Activated CD8-positive, alpha-beta memory T cell treated with anti-CD3 and anti-CD28 coated beads, Interleukin-2, amount 50 U/mL, for 1 hour (primary cell): ENCODE measurements around the gene SUPT20H.

Experiments used
- DNase-seq: peaks from one replicate; pipeline ENCODE4 v3.0.0-alpha.2; 2020; ENCODE audit errors: extremely low read depth

The SUPT20H gene

GRCh38 chr13:37058910-37059847, at the start of gene SUPT20H:
Gene SUPT20H (minus strand): TSS chr13:37059688. CDS start chr13:37051490, 8,198 bp downstream.
- DNase-seq = peak; percentile 81

GRCh38 chr13:37109051-37109678, 49.7 kb upstream of the SUPT20H start:
- DNase-seq = no peak

- DNase-seq = no peak
Observed at GRCh38 chr13:37107868-37108267, 48.4 kb upstream of the SUPT20H start.

- no peak for DNase-seq
Observed at GRCh38 chr13:37107456-37107855, 48.0 kb upstream of the SUPT20H start.

DNA sequence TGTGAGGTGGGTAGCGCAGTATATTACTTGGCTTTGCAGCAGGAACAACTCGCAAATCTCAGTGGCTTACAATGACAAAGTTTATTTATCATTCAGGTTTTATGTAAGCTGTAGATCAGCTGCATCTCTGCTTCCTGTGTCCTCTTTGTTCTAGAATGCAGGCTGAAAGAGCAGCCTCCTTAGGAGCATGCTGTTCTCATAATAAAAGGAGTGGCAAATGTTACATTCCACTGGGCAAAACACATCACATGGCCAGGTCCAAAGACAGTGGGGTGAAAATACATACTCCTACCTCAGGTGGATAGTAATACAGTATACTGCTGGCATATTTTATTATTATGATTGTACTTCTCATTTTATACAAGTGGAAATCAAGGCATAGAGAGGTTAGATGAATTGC, 47.2 kb upstream of the SUPT20H start:
- DNase-seq = no peak

GRCh38 chr13:37105251-37105714, 45.8 kb upstream of the SUPT20H start, which contains the start of gene CSNK1A1L:
Gene CSNK1A1L (minus strand): TSS chr13:37105664. CDS start chr13:37105256, 408 bp downstream.
- no peak for DNase-seq

DNA sequence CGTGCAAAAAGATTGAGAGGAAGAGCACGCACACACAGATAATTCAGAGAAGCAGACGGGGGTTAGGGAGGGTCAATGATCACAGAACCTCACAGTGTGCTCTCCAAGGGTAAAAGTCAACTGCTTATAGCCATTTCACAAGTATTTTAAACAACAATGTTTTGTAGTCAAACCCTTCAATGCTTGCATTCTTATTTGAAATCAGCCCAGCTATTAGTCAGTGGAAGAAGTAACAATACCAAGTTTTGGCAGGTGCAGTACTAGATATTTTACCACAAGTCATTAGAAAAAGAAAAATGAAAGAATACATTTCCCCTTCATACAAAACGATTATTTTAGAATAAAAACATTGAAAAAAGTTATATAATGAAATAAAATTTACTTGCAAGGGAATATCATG, 43.4 kb upstream of the SUPT20H start:
- DNase-seq = no peak

DNA sequence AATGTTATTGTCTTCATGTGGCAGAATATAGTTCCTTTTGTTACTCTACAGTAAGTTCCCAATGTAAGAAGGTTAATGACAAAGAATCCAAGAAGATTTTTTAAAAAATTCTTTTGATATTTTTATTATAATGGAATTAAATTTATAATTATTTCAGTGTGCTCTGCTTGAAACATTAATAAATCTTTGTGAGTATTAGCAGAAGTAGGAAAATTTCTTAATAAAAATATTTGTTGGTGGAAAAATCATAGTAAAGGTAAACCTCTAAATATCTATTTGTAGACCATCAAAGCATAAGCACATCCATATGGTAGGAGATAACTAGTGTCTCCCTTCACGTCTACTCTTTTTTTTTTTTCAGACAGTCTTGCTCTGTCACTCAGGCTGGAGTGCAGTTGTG, 41.7 kb upstream of the SUPT20H start:
- no peak for DNase-seq

GRCh38 chr13:37100731-37101130, 41.2 kb upstream of the SUPT20H start:
- DNase-seq = no peak

DNA sequence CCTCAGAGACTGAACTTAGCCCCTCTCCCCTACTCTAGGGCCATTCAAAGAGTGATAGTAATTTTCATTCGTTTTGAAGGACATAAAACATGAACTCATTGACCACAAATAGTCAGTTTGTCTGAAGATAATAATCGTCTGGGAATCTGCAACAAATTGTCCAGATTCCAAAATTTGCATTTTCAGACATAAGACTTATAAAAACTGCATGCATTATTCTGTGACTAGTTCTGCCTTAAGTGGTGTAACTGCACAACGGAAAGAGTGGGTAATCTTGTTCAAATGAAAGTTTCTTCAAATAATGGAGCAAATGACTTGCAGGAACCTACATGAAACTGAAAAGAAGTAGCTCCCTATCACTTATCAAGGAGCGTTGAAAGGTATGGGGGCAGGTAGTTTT, 37.6 kb upstream of the SUPT20H start:
- DNase-seq = no peak

- no peak for DNase-seq
Observed at GRCh38 chr13:37094840-37095239, 35.4 kb upstream of the SUPT20H start.

DNA sequence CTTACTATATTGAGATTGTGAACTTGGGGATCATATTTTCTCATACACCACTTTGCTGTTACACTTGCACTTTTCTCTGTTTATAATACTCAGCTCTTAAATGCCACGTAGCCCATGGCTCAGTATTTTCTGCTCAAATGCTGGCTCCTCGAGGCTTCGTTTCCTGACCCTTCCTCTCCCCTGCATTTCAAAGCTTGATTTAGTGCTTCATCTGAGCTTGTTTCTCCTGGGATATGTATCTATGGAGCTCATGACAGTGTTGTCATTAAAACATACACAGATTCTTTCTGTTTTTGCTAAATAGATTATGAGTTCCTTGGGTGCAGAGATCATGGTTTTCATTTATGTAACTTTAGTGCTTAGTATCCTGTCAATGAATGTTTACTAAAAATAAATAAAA, 34.6 kb upstream of the SUPT20H start:
- no peak for DNase-seq

GRCh38 chr13:37091835-37092234, 32.3 kb upstream of the SUPT20H start:
- DNase-seq = no peak

- DNase-seq = no peak
Observed at GRCh38 chr13:37090912-37091311, 31.4 kb upstream of the SUPT20H start.

- DNase-seq = no peak
Observed at GRCh38 chr13:37089495-37089894, 30.0 kb upstream of the SUPT20H start.

GRCh38 chr13:37087486-37087885, 28.0 kb upstream of the SUPT20H start:
- DNase-seq = no peak

DNA sequence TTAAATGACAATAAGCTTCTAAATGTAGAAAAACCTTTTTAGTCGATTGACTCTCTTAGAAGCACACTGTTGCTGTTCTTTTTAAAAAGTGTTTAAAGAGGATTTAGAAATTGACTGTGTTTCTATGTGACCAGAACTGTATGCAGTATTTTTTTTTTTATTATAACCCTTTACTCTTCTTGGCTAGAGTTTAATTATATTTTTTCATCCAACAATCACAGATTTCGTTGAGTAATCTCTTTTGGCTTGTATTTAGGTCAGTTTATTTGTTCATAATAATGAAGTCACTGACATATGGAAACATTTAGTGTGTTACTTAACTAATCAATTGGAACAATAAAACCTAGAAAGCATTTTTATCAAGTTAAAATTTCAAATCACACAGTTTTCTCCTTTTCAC, 26.1 kb upstream of the SUPT20H start:
- no peak for DNase-seq

- no peak for DNase-seq
Observed at GRCh38 chr13:37076818-37077217, 17.3 kb upstream of the SUPT20H start.

DNA sequence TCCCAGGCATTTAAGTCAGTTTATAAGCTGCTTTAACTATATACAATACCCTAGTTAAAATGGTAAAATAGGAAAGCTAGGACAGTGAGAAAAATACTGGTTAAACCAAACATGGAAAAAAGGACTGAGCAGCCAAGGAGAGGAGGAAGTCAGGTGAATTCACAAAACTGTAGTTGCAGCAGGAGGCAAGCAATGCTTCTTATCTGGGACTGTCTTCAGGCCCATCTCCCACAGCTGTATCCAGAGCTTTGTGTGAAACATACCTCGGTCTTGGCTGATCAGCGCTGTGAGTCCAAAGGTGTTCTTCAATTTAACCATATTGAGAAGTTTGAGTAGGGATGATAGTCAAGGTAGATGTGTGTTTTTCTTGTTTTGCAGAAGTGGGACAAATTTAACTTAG, 15.7 kb upstream of the SUPT20H start:
- no peak for DNase-seq

DNA sequence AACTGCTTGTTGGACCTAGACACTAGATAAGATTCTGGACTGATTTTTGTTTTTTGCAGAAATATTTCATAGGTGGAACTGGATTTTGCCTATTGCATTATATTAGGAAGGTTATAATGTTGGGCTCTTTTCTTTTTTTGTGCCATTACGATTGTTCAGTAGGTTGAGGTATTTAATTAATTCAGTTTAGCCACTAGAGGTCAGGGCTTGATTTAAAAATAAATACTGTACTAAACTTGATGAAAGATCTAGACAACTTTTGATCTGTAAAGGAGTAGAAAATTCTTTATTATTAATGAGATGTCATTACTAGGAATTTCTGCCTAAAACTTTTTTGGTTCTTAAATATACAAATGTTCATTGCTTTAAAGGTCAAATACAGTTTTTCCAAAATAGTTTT, 15.2 kb upstream of the SUPT20H start:
- no peak for DNase-seq

DNA sequence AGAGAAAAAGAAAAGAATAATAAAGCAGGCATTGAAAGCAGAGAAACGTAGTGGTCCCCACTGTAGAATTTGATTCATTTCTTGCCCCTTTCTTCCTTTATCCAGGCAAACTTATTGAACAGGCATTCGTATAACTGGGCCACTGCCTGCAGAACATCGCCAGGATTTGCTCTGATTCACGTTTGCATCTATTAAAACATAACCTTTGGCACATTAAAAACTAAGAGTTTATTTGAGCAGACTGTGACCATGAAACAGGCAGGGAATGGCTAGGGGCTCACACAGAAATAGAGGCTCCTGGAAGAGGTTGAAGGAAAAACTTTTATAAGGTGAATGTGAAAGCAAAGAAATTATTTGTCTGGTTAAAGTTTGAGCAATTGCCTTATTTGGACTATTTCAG, 12.5 kb upstream of the SUPT20H start:
- DNase-seq = no peak

DNA sequence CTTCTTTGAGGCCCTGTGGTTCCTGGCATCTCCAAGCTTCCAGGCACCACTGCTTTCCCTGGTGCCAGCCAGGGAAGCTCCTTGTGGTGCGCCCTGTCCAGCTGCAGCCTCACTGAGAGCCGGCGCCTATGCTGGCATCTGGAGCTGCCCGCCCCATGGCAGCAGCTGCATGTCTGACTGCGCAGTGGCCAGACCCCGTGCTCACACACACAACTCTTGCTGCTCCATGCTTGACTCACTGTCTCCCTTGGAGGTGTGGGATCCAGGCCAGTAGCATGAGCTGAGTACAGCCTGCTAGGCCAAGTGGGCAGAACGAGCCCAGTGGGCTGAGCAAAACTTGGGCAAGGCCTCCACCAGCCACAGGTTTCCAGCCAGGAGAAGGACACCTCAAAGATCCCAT, 11.5 kb upstream of the SUPT20H start:
- DNase-seq = no peak

DNA sequence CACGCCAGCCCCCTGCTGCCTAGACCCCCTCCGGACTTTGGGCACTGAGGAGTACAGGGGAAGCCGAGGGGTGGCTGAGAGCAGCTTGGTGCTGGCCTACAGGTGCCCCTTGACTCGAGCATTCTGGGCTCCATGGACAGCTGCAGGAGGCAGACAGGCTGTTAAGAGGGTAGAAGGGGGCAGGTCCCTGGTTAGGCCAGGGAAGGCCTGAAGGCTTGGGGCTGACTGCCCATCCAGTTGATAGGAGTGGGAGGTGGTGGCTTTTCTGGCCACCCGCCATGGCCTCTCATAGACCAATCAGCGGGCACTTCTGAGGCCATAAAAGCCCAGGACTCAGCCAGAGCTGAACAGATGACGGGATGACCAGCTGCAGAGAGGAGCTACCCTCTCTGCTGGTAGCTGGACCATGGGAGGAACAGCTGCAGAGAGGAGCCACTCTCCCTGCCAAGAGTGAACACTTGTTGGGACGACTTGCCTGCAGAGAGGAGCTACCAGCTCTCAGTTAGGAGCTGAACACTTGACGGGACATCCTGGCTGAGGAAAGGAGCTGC, 10.7 kb upstream of the SUPT20H start:
- no peak for DNase-seq
